HG03460 (cell line): ENCODE results near the gene CCR6.

Experiments
- ATAC-seq: cut with Tn5 transposase; IDR thresholded peaks from one replicate; pipeline ENCODE4 v1.9.1; 2021; ENCODE audit not compliant: unreplicated experiment

Gene CCR6

DNA sequence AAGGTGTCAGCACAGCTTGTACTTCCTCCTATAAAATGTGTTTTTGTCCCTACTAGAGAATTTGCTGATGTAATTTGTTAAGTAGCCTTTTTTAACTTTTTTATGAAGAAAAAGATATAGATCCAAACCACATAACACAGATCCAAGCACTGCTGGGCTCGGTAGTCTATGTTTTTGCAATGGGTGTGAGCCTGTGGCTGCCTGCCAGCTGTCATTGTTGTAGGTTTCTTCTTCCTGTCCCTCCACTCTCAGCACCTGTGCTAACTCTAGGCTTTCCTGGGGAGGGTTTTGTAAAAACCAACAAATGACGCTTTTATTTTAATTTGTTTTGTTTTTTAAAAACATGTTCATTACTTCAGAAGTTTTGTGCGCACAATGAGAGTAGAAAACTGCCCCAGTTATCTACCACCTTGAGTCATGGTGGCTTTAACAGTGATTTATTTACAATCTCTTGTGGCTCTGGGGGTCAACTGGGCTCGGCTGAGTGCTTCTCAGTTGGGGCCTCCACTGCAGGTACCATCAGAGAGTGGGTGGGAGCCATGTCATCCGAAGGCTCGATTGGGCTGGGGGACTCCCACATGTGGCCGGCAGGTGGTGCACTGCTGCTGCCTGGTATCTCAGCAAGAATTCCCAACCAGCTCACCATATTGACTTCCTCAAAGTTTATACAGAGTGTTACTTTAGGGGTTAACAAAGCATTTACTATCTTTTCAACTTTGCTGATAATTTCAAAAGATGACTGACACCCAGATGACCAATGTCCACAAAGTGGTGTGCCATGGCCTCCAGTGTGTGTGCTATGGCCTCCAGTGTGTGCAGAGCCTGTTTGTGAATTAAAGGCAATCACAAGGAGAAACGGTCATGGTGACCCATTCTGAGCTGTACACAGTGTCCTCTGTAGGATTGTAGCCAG, 3.0 kb upstream of the CCR6 start:
- no peak for ATAC-seq

DNA sequence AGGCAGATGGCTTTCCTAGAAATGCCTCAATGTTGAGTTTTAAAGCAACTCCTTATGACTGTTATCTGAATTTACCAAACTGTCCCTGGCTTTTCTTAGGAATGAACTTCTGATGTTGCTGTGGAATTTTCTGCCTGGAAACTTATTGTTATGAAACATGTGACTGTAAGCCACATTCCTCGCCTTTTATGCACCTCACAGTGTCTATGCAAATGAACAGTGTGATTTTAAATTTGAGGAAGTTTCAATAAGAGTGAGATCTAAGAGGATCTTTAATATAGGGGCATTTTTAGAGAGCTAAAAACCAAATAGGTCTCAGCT, 2.4 kb upstream of the CCR6 start:
- no peak for ATAC-seq

DNA sequence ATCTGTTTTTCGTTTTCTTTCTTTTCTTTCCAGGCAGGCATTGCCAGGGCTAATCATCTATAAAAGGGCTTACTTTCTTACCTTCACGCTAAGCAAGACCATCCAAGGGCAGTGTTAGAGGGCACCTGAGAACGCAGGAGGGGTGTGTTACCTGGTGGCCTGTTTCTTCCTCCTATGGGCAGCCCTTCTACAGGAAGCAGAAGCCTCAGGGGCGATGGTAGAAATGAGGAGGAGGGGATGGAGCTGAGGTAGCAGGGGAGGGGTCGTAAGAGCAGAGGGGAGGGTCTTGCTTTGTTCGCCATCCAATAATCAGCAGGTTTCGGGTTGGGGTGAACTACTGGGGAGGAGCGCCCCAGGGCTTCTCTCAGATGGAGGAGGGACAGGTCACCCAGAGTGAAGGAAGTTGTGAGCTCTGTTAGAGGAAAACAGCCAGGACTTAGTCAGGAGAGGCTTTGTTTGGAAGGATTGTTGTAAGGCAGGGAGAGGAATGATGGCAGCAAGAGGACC, 1.5 kb upstream of the CCR6 start:
- no peak for ATAC-seq

DNA sequence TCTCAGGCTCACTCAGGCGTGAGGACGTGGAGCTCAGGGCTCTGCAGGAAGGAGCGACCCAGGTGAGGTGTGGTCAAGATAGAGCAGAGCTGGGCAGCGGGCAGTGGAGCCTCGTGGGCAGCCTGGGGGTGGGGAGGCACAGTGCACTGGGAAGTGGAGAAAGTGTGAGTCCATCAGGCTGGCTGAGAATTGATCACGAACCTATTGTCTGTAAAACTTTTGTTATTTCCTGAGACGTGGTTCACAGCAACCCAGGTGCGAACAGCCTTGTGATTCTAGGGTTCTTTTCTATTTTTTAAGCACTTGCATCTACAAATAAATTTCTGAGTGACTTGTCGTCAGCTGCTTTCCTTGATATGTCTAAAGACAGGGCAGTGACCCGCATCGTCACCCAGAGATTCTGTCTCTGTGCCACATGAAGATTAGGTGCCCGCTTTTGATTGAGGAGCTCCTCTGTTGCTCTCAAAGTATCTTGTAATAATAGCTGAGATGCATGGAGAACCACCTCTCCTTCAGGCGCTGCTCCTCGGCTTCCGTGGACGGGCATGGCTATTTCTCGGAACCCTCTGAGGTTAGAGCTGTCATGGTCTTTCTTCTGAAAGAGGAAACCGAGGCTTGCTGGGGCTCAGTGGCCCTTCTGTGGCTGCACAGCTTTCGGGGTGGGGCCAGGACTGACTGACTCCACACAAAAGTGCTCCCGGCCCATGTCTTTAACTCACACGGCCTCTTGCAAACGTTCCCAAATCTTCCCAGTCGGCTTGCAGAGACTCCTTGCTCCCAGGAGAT, 662 bp upstream of the CCR6 start:
- ATAC-seq = peak; percentile 40

DNA sequence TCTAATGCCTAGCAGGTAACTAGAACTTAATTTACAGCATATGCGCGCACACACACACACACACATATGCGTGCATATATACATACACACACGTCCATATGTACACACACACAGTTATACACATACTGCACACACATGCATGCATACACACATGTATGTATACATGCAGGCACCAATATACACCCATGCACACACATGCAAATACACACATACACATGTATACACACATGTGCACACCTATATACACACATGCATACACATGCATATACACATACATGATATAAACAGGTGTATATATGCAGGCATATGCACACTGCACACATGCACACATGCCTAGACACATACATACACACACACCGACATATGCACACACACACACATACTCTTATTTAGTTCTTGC, 1.9 kb downstream of the CCR6 start:
- no peak for ATAC-seq

DNA sequence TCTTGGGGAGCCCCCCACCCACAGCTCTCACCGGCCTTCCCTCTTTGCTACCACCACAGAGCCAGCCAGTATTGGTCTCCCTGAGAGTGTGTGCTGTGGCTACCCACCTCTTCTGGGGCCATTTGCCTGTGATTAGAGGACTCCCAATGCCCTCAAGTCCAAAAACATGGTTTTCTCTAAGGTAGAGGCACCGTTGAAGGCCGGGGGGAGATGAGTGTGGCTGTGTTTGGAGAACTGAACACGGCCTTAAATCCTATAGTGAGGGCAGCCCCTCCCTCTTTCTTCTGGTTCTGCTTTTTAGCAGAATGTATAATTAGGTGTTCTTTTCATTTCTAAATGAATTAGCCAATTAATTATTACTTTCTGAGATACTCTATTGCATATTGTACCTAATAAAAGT, 2.5 kb downstream of the CCR6 start:
- no peak for ATAC-seq

DNA sequence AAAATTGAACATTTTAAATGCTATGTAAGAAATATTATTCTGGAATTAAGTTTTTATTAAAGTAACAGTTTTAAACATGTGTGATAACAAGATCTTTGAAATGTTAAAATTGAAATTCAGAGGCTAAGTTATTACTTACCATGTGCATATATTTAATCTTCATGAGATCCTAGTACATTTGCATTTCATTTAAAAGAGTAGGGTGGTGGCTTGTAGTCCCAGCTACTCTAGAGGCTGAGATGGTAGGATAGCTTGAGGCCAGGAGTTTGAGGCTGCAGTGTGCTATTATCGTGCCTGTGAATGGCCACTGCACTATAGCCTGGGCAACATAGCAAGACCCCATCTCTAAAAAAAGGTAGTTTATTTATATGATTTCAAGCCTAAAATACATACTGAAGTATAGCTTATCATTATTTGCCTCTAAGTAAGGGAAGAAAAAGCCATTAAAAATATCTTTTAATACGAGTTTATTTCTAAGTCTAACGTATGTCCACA, 3.0 kb downstream of the CCR6 start:
- ATAC-seq = no peak

DNA sequence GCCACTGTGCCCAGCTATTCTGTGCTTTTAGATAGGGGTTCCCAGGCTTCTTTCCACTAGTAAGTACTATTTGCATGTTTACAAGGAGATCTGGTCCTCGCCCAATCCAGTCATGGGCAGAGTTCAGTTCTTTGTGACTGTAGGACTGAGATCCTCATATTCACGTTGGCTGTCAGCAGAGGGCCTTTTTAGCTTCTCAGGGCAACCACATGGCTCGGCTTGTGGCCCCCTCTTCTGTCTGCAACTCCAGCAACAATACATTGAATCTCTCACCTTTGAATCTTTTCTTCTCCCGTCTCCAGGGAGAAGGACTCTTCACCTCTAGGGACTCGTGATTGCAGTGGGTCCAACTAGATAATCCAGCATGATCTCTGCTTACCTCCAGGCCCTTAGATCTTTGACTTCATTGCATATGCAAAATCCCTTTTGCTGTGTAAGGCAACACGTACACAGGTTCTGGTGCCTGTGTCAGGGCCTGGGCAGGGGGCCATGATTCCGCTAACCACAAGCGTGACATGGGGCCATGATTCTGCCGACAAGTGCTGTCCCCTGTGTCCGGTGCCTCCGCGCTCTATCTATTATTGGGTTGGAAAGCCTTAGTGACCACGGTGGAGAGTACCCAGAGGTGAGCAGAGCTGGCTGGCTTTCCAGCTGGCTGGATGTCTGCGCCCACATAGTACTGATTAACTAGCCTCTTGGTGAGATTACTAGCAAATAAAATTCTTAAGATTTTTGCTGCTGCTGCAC, 5.1 kb downstream of the CCR6 start:
- ATAC-seq = peak; percentile 51

DNA sequence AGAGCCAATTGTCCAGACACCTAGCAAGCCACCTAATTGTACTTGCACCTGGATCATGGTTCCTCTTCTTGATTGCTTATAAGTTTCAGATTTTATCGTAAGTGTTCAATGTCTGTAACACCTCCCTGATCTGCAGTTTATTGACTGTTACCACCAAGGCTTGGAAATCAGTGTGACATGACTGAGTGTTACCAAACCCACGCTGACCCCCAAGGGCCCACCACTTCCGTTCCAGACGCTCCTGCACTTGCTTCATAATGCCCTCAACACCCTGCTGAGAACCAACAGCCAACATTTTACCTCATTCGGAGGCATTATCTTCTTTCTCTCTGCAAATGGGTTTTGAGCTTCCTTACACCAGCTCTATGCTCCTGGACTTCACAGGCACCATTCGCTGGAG, 6.3 kb downstream of the CCR6 start:
- ATAC-seq = no peak

DNA sequence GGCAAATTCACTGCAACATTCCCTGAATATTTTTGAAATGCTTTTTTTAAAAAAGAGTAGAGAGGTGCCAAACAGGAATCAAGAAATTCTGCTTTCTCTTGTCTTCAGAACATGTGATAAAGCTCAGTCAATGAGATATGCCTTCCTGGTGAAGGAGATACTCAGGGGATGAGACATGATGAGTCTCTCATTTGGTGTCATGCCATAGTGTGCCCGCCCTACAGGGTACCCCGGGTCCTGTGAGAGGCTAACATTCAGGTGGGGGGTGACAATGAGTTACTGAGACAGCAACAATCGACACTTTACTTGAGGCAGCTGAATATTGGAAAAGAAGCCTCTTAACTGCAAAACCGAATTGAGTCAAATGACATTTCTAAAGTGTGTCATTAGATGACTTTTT, 6.7 kb downstream of the CCR6 start:
- no peak for ATAC-seq

DNA sequence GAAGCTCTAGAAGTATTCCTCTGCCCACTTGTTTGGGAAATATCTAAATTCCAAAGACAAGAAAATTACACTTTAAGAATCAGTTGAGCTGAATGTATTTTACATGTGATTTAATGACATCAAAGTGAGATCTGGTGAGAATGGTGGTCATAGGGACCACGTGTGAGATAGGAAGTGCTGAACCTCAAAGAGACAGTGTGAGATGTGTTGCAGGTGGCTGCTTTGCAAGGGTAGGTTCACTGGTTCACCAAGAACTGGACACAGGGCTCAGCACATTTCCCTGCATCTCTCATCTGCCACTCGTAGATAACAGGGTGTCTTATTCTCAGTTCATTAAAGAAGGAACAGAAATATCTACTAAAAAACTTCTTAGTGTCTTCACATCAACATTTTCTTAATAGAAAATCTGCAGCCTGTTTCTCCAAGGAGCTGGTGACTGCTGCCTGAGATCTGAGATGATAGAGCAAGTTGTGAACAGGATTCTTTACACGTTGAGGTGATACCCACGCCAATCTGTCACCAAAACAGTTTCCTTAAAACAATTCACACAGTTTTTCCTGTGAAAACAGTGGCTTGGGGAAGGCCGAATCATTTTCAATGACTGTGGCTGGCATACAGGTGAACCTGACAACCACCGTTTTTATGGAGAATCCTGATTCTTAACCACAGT, 7.2 kb downstream of the CCR6 start:
- peak; percentile 50 for ATAC-seq

DNA sequence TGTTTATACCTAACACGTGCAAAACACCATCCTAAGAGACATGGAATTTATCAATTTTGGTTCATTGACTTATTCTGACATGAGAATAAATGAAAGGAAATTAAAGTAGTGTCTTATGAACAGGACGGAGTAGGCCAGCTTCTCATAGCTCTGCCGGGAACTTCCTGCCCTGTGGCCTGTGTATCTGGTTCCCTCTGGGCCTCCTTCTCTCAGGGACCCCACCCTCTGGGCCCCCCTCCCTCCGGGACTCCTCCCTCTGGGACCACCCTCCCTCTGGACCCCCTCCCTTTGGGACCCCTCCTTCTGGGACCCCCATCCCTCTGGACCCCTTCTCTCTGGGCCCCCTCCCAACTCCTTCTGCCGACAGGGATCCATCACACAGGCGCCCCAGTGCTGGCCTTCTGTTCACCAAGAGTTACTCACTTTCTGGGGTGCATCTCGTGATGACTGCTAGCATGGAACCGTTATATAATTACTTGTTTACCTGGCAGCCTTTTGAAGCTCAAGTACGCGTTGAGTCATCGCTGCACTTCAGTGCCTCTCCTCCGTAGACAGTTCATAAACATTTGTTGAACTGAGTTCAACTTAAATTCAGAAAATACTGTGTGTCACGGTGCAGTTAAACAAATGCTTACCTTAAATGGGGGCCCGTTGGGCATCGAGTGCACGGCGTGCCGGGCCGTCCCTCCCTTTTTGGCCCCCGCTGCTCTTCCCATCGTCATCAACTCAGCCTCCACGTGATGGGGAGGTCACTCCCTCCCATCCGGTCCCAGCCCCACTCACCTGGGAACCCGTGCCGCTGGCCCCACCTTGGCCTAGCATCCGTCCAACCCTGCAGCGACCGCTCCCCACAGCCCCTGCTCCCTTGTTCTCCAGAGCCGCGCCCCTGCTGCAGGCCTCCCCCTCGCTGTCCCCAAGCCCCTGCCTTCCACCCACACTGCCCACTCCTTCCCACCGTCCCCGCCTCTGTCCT, 8.1 kb downstream of the CCR6 start:
- no peak for ATAC-seq

DNA sequence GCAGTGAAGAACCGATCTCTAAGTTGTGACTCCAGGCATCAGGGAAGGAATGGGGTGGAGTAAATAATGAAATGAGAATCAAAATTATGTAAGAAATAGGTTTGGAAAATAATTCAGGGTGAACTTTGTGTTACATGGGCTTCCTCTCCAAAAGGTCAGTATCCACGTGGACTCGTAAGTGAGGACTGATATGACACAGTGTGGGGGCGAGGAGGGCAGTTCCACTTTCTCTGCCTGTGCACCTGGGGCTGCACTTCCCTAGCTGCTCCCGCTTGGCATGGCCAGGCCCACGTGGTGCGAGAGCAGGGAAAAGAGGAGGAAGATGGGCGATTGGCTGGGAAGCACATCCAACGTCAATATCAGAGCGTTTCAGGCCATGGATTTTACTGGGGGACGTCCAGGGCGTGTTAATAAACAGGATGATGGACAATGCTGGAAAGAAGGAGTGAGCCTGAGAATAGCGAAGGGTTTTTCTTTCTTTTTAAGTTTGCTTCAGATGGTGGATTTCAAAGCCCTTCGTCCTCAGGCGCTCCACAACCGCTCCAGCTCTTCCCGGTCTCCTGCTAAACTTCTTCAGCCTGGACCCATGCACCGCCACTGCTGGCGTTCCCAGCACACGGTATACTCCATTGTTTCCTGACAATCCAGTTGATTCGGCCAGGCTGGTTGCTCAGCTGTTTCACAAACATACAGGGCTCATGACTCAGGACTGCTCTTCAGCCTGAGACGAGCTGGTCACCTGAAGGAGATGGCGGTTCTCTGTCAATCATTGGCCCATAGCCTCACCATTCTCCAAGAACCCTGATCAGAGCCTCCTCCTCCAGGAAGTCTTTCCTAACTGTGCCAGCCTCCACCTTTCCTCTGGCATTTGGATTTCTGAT, 11.8 kb downstream of the CCR6 start:
- no peak for ATAC-seq

DNA sequence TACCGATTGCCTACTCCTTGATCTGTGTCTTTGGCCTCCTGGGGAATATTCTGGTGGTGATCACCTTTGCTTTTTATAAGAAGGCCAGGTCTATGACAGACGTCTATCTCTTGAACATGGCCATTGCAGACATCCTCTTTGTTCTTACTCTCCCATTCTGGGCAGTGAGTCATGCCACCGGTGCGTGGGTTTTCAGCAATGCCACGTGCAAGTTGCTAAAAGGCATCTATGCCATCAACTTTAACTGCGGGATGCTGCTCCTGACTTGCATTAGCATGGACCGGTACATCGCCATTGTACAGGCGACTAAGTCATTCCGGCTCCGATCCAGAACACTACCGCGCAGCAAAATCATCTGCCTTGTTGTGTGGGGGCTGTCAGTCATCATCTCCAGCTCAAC, 13.5 kb downstream of the CCR6 start:
- no peak for ATAC-seq

DNA sequence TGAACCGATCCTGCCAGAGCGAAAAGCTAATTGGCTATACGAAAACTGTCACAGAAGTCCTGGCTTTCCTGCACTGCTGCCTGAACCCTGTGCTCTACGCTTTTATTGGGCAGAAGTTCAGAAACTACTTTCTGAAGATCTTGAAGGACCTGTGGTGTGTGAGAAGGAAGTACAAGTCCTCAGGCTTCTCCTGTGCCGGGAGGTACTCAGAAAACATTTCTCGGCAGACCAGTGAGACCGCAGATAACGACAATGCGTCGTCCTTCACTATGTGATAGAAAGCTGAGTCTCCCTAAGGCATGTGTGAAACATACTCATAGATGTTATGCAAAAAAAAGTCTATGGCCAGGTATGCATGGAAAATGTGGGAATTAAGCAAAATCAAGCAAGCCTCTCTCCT, 14.2 kb downstream of the CCR6 start:
- ATAC-seq = no peak

DNA sequence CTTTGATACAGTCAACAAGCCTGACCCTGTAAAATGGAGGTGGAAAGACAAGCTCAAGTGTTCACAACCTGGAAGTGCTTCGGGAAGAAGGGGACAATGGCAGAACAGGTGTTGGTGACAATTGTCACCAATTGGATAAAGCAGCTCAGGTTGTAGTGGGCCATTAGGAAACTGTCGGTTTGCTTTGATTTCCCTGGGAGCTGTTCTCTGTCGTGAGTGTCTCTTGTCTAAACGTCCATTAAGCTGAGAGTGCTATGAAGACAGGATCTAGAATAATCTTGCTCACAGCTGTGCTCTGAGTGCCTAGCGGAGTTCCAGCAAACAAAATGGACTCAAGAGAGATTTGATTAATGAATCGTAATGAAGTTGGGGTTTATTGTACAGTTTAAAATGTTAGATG, 15.0 kb downstream of the CCR6 start:
- no peak for ATAC-seq

DNA sequence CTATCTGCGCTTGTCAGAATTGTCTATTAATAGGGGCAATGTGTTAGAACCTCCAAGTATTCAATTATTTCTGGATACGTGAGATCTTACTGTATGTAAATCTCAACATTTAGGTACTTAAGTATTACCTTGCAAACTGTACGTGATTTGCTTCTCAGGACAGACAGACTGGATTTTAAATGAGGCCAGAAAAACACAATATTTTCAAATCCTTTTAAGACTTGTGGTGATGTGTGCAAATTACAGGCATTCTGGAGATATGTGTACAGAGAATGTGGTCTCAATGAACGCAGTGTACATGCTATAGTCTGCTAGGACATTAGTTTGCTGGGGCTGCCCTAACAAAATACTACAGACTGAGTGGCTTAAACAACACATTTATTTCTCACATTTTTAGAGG, 16.9 kb downstream of the CCR6 start:
- ATAC-seq = no peak

DNA sequence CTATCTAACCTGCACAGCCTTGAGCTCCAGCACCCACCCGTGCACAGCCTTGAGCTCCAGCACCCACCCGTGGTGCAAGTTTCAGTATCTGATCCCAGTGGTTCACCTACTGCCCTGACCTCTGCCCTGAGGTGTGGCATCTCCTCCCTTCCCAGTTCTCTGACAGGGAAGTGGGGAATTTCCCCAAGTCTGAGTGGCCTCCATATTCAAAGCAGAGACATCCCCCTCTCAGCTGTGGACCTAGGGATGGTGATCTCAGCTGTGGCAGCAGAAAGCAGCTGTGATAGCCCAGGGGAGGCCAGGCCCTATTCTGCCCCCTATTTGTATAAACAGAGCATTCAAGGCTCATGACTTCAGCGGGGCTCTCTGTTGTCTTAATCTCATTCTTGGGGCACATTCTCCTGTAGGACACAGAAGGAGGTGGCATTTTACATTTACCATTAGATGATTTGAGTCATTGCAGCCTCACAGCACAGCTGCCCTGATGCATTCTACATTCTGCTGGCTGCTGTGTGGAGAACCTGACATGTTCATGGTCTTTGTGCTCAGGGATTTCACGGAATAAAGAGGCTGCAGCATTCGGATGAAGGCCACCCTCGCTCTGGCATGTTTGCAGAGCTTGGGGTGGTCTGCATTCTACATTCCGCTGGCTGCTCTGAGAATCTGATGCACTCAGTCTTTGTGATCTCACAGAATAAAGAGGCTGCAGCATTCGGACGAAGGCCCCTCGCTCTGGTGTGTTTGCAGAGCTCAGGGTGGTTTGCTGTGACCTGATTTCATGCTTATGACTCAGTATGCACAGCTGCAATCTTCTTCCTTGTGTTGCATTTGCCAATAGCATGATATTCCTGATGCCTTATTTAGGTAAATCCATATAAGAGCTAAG, 17.9 kb downstream of the CCR6 start:
- ATAC-seq = peak; percentile 48
